Body of pancreas (tissue), 4 donors: Measurements from ENCODE around the gene GPN3. TPM values are rescaled to one million over a fixed set of nuclear protein-coding genes. Genes with fewer than 3 reads are reported as not detected.
A peak's percentile ranks its signal among the peaks of the same experiment; 100 is the strongest.
"Not testable (repeated sequence)": the region's sequence is repeated elsewhere in the genome, so short reads cannot be mapped to it uniquely, and the experiment has no call there.

Experiments
- ATAC-seq: fragments of 150-250 bp; one replicate; pipeline ENCODE4 v1.9.1; 2016
- DNase-seq, 4 donors: peaks; one replicate each; pipeline ENCODE4 v3.0.0-alpha.2; 2019
- H3K27ac ChIP-seq, 4 donors: fragments of 200-600 bp; sonication (generic); 1 replicate in 3 of 4; 2 replicates in 1 of 4; pipeline versions ENCODE4 v1.5.1 to v1.6.1; 2016 to 2019; ENCODE audit warnings: mild to moderate bottlenecking in 1 of 4, mixed read lengths in 1 of 4, moderate library complexity in 1 of 4
- H3K27me3 ChIP-seq, 2 donors: fragments of 200-600 bp; sonication (generic); one replicate each; pipeline ENCODE4 v1.6.0; 2016; ENCODE audit warnings: mild to moderate bottlenecking in 1 of 2
- H3K36me3 ChIP-seq, 2 donors: fragments of 200-600 bp; sonication (generic); replicated peaks in 1 of 2; 2 replicates each; pipeline ENCODE4 v1.5.1; 2016; ENCODE audit warnings: low read depth in 2 of 2; ENCODE audit not compliant: insufficient read depth in 1 of 2
- H3K4me1 ChIP-seq: fragments of 200-600 bp; sonication (generic); one replicate; pipeline ENCODE4 v1.6.0; 2016
- H3K4me3 ChIP-seq, 2 donors: fragments of 200-600 bp; sonication (generic); 1 replicate in 1 of 2; 2 replicates in 1 of 2; pipeline ENCODE4 v1.5.1; 2016 to 2019
- H3K9me3 ChIP-seq, 3 donors: fragments of 200-600 bp; sonication (generic); 1 replicate in 2 of 3; 2 replicates in 1 of 3; pipeline ENCODE4 v1.5.1; 2016
- CTCF ChIP-seq, 7 experiments: fragments of 450-650 bp in 4 of 7; fragments of 200-600 bp in 3 of 7; sonication (generic) in 3 of 7; IDR thresholded peaks; one replicate each; pipeline ENCODE4 v1.5.1; 2016 to 2019; ENCODE audit warnings: antibody characterized with exemption in 7 of 7
- POLR2A ChIP-seq, 3 donors: fragments of 450-650 bp; IDR thresholded peaks; one replicate each; pipeline ENCODE4 v1.6.1; 2016; ENCODE audit warnings: antibody characterized with exemption in 3 of 3, mild to moderate bottlenecking in 2 of 3
- WGBS, 2 donors: methylation state at CpG; one replicate each; pipeline ENCODE4 v1.1.5; 2017; 5-methylcytosine and 5-hydroxymethylcytosine counted together
- intact Hi-C: fragments of 100-400 bp; cut with DNase I; formaldehyde crosslinking; loops from one replicate; pipeline ENCODE4 v1.15.1; 2023
- total RNA-seq, 2 donors: library from RNA; depleted of rRNA; stranded (reverse); fragments of >200 nt; gene quantifications; one replicate each; pipeline ENCODE4 v1.1.0, GENCODE V29; 2016

Gene GPN3
- total RNA-seq, 2 donors from 2014 or later: 5.6 to 8.0 TPM

- DNase-seq (peak in 3 of 4 donors; percentile 44 to 66 (median 59)), ATAC-seq (peak; percentile 8)
- Histone ChIP-seq H3K9me3 (no peaks in the 10 kb centered on the region), H3K4me3 (peak overlapping the region; percentile 79 to 93), H3K4me1 (peaks cover 27% of the 10 kb centered on the region), H3K36me3 (no peaks in the 10 kb centered on the region), H3K27ac (peak overlapping the region; percentile 78 to 94 (median 84)), H3K27me3 (no peaks in the 10 kb centered on the region)
- 0 to 1% methylated on average over 14 to 17 of the region's 17 CpGs for WGBS, 2 donors
- intact Hi-C loops: no loop called here
- TF ChIP-seq POLR2A (IDR thresholded peaks at IDR 0.05) (no peak), CTCF (IDR thresholded peaks at IDR 0.05) (no peak)
Observed at GRCh38 chr12:110501399-110501751, 33.3 kb upstream of the GPN3 start.

- no peak overlapping the region for H3K4me3 ChIP-seq
- TF ChIP-seq CTCF (IDR thresholded peaks at IDR 0.05) (no peak), POLR2A (IDR thresholded peaks at IDR 0.05) (no peak)
- intact Hi-C loops: no loop called here
- no peaks in the 10 kb centered on the region for H3K27me3 ChIP-seq
- H3K27ac ChIP-seq: peak overlapping the region in 1 of 4 donors; percentile 33
- ATAC-seq (no peak), DNase-seq (no peak)
- H3K36me3 ChIP-seq: peaks cover 0 to 9% of the 10 kb centered on the region in 2 donors
- H3K9me3 ChIP-seq: no peaks in the 10 kb centered on the region
- WGBS, 2 donors: 43 to 45% methylated on average over 4 of the region's 4 CpGs
- H3K4me1 ChIP-seq: peaks cover 27% of the 10 kb centered on the region
Observed at GRCh38 chr12:110498984-110499706, 31.1 kb upstream of the GPN3 start.

DNA sequence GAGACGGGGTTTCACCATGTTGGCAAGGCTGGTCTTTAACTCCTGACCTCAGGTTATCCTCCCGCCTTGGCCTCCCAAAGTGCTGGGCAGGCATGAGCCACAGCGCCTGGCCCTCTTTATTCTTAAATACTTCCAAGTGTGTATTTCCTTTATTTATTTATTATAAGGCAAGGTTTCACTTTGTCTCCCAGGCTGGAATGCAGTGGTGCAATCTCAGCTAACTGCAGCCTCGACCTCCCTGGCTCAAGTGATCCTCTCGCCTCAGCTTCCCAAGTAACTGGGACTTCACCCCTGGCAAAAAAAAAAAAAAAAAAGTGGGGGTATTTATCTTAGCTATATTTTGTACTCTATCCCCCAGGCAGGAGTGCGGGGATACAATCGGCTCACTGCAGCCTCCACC, 7.4 kb upstream of the GPN3 start:
- H3K27ac ChIP-seq: no peak overlapping the region
- ATAC-seq (no peak), DNase-seq (no peak)
- H3K4me3 ChIP-seq: no peak overlapping the region
- H3K9me3 ChIP-seq: no peaks in the 10 kb centered on the region
- intact Hi-C loops: no loop called here
- no peaks in the 10 kb centered on the region for H3K27me3 ChIP-seq
- H3K36me3 ChIP-seq: no peaks in the 10 kb centered on the region
- TF ChIP-seq POLR2A (IDR thresholded peaks at IDR 0.05) (no peak), CTCF (IDR thresholded peaks at IDR 0.05) (no peak)
- no peaks in the 10 kb centered on the region for H3K4me1 ChIP-seq
- WGBS, 2 donors: 91 to 97% methylated on average over 7 of the region's 7 CpGs

- peak overlapping the region; percentile 33 to 56 for H3K4me3 ChIP-seq
- peak overlapping the region; percentile 40 to 91 (median 75) for H3K27ac ChIP-seq
- H3K27me3 ChIP-seq: no peaks in the 10 kb centered on the region
- WGBS, 2 donors: 1% methylated on average over 15 of the region's 15 CpGs
- TF ChIP-seq CTCF (IDR thresholded peaks at IDR 0.05) (no peak), POLR2A (IDR thresholded peaks at IDR 0.05) (peak; percentile 78 to 96 (median 96))
- intact Hi-C loops: no loop called here
- DNase-seq: no peak
- no peaks in the 10 kb centered on the region for H3K9me3 ChIP-seq
- ATAC-seq: no peak
- peaks cover 0 to 6% of the 10 kb centered on the region in 2 donors for H3K36me3 ChIP-seq
- H3K4me1 ChIP-seq: peaks cover 25% of the 10 kb centered on the region
Observed at GRCh38 chr12:110467847-110468213, 227 bp downstream of the GPN3 start.

GRCh38 chr12:110466791-110467190, 1.3 kb downstream of the GPN3 start:
- no peak overlapping the region for H3K27ac ChIP-seq
- intact Hi-C loops: no loop called here
- peaks cover 0 to 6% of the 10 kb centered on the region in 2 donors for H3K36me3 ChIP-seq
- TF ChIP-seq POLR2A (IDR thresholded peaks at IDR 0.05) (no peak), CTCF (IDR thresholded peaks at IDR 0.05) (no peak)
- ATAC-seq (no peak), DNase-seq (no peak)
- H3K27me3 ChIP-seq: no peaks in the 10 kb centered on the region
- H3K4me3 ChIP-seq: no peak overlapping the region
- H3K4me1 ChIP-seq: peaks cover 25% of the 10 kb centered on the region
- H3K9me3 ChIP-seq: no peaks in the 10 kb centered on the region
- 46 to 54% methylated on average over 5 of the region's 5 CpGs for WGBS, 2 donors

- intact Hi-C loops: not testable (repeated sequence)
Observed at GRCh38 chr12:110465765-110466164, 2.3 kb downstream of the GPN3 start.

More at GRCh38 chr12:110465765-110466164, 2.3 kb downstream of the GPN3 start:
- H3K4me1 ChIP-seq: peaks cover 25% of the 10 kb centered on the region
- not testable (repeated sequence) for H3K36me3 ChIP-seq, DNase-seq, H3K27ac ChIP-seq, H3K9me3 ChIP-seq, H3K4me3 ChIP-seq, ATAC-seq, H3K27me3 ChIP-seq
- WGBS, 2 donors: 84 to 85% methylated on average over 11 of the region's 11 CpGs
